ENCODE results near the gene AHCTF1. TPM values are rescaled to one million over a fixed set of nuclear protein-coding genes. Genes with fewer than 3 reads are reported as not detected.
A peak's percentile ranks its signal among the peaks of the same experiment; 100 is the strongest.

AHCTF1 gene
- total and polyA plus RNA-seq, 9 of the 15 experiments (the other 6 are each of a cell fraction or from before 2014, with no cell fraction given) = 9.4 to 102 (median 47.6) TPM

GRCh38 chr1:246931549-246932365, at the start of gene AHCTF1 (continued):
- TF ChIP-seq TFAP4 (CRISPR knock-in tag; IDR thresholded peaks at IDR 0.05; ENCODE audit: borderline replicate concordance) = peak; percentile 94
- TF ChIP-seq TCF7 (IDR thresholded peaks at IDR 0.05; ENCODE audit: borderline replicate concordance) = no peak
- TF ChIP-seq, protein P1, sequence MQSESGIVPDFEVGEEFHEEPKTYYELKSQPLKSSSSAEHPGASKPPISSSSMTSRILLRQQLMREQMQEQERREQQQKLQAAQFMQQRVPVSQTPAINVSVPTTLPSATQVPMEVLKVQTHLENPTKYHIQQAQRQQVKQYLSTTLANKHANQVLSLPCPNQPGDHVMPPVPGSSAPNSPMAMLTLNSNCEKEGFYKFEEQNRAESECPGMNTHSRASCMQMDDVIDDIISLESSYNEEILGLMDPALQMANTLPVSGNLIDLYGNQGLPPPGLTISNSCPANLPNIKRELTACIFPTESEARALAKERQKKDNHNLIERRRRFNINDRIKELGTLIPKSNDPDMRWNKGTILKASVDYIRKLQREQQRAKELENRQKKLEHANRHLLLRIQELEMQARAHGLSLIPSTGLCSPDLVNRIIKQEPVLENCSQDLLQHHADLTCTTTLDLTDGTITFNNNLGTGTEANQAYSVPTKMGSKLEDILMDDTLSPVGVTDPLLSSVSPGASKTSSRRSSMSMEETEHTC (IDR thresholded peaks at IDR 0.05) = no peak
- no peak for TF ChIP-seq HINFP (tag; conservative IDR thresholded peaks at IDR 0.05; ENCODE audit: low read depth)
- TF ChIP-seq RCOR1 (IDR thresholded peaks at IDR 0.05; ENCODE audit: borderline replicate concordance in 1 of 2, low read depth in 2 of 2, low read length in 2 of 2) = peak; percentile 19 to 35; a peak in 3 of 4 replicates
- TF ChIP-seq ZNF282 (CRISPR knock-in tag; IDR thresholded peaks at IDR 0.05) = no peak
- TF ChIP-seq SRSF1 (IDR thresholded peaks at IDR 0.05; ENCODE audit: low read depth, low read length) = no peak
- peak; percentile 95 for TF ChIP-seq CBX1 (IDR thresholded peaks at IDR 0.05; ENCODE audit: low read depth)
- no peak for TF ChIP-seq CC2D1A (IDR thresholded peaks at IDR 0.05)
- no peak for TF ChIP-seq PURB (CRISPR knock-in tag; IDR thresholded peaks at IDR 0.05; ENCODE audit: low read depth)
- TF ChIP-seq TAF1 (IDR thresholded peaks at IDR 0.05; ENCODE audit: control insufficient read depth, extremely low read depth, insufficient read depth, low read length, severe bottlenecking) = peak; percentile 98
- TF ChIP-seq TFAM (CRISPR knock-in tag; conservative IDR thresholded peaks at IDR 0.05) = no peak
- no peak; the same call in 1 of the 2 replicates for TF ChIP-seq GABPB2 (CRISPR knock-in tag; conservative IDR thresholded peaks at IDR 0.05)
- 0 out of 2 replicates have a peak, but pooled peaks have one; percentile 48 for TF ChIP-seq STAG1 (CRISPR knock-in tag; IDR thresholded peaks at IDR 0.05; ENCODE audit: borderline replicate concordance)
- peak; percentile 30; the same call in 1 of the 2 replicates for TF ChIP-seq SPI1 (IDR thresholded peaks at IDR 0.05; ENCODE audit: borderline replicate concordance, low read depth, low read length)
- no peak for TF ChIP-seq ELK3 (CRISPR knock-in tag; IDR thresholded peaks at IDR 0.05)
- no peak for TF ChIP-seq THRAP3 (IDR thresholded peaks at IDR 0.05; ENCODE audit: borderline replicate concordance)
- TF ChIP-seq, protein P2, sequence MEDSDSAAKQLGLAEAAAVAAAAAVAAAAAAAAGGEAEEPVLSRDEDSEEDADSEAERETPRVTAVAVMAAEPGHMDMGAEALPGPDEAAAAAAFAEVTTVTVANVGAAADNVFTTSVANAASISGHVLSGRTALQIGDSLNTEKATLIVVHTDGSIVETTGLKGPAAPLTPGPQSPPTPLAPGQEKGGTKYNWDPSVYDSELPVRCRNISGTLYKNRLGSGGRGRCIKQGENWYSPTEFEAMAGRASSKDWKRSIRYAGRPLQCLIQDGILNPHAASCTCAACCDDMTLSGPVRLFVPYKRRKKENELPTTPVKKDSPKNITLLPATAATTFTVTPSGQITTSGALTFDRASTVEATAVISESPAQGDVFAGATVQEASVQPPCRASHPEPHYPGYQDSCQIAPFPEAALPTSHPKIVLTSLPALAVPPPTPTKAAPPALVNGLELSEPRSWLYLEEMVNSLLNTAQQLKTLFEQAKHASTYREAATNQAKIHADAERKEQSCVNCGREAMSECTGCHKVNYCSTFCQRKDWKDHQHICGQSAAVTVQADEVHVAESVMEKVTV (CRISPR knock-in tag; IDR thresholded peaks at IDR 0.05) = no peak
- no peak for TF ChIP-seq ZNF764 (CRISPR knock-in tag; IDR thresholded peaks at IDR 0.05; ENCODE audit: low read depth)
- peak; percentile 100 for TF ChIP-seq RBFOX2 (IDR thresholded peaks at IDR 0.05; ENCODE audit: low read depth, low read length)
- no peak for TF ChIP-seq MCM2 (IDR thresholded peaks at IDR 0.05; ENCODE audit: low read depth)

All from K562 (cell line).